ENCODE results near the gene SOWAHC.

The SOWAHC gene

DNA sequence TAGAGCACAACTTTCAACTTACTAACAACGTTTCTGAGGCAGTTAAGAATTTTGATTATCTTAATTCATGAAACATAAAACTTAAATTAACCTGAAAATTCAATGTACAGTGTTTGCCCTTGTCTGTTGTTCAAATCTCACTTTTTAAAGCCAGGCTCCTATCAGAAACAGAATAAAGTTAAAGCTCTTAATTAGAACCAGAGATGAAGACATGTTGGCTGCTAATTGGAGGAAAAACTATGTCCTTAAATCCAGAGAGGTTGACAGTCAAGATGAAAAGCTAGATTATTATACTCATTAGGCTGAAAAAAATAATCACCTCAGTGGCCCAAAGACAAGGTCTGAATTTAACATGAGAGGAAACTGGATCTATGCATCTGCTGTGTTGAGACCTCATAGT lies 52.3 kb downstream of the SOWAHC start:
- TF ChIP-seq, protein P1, sequence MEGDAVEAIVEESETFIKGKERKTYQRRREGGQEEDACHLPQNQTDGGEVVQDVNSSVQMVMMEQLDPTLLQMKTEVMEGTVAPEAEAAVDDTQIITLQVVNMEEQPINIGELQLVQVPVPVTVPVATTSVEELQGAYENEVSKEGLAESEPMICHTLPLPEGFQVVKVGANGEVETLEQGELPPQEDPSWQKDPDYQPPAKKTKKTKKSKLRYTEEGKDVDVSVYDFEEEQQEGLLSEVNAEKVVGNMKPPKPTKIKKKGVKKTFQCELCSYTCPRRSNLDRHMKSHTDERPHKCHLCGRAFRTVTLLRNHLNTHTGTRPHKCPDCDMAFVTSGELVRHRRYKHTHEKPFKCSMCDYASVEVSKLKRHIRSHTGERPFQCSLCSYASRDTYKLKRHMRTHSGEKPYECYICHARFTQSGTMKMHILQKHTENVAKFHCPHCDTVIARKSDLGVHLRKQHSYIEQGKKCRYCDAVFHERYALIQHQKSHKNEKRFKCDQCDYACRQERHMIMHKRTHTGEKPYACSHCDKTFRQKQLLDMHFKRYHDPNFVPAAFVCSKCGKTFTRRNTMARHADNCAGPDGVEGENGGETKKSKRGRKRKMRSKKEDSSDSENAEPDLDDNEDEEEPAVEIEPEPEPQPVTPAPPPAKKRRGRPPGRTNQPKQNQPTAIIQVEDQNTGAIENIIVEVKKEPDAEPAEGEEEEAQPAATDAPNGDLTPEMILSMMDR (IDR thresholded peaks at IDR 0.05): no peak
- TF ChIP-seq ZFX (IDR thresholded peaks at IDR 0.05; ENCODE audit: borderline replicate concordance): no peak
- no peak overlapping the region for H3K27ac ChIP-seq

Data from 22Rv1 (cell line).